ENCODE data around the gene AKT3. TPM values are rescaled to one million over a fixed set of nuclear protein-coding genes. Genes with fewer than 3 reads are reported as not detected.
A peak's percentile ranks its signal among the peaks of the same experiment; 100 is the strongest.

Gene AKT3
- total RNA-seq, 1 donor from 2014 or later, result 61.9 TPM

GRCh38 chr1:243489681-243490546, 360.1 kb downstream of the AKT3 start:
- Histone ChIP-seq H3K4me3 (no peak overlapping the region), H3K27me3 (no peaks in the 10 kb centered on the region), H3K27ac (peak overlapping the region; percentile 36), H3K36me3 (no peaks in the 10 kb centered on the region), H3K4me1 (peaks cover 2% of the 10 kb centered on the region), H3K9me3 (no peaks in the 10 kb centered on the region)
- intact Hi-C loops (cut with DNase I), result no loop called here
- DNase-seq (ENCODE audit: extremely low spot score in 2 of 2), result no peak
- TF ChIP-seq POLR2AphosphoS5 (IDR thresholded peaks at IDR 0.05; ENCODE audit: insufficient read depth in 1 of 2, low read depth in 1 of 2), result no peak
- TF ChIP-seq CTCF (IDR thresholded peaks at IDR 0.05), result no peak
- no peak for TF ChIP-seq POLR2A (IDR thresholded peaks at IDR 0.05)

- Histone ChIP-seq H3K4me3 (no peak overlapping the region), H3K27me3 (no peaks in the 10 kb centered on the region), H3K27ac (no peak overlapping the region), H3K9me3 (no peaks in the 10 kb centered on the region), H3K4me1 (no peaks in the 10 kb centered on the region), H3K36me3 (no peaks in the 10 kb centered on the region)
- intact Hi-C loops (cut with DNase I), result no loop called here
- no peak for TF ChIP-seq POLR2AphosphoS5 (IDR thresholded peaks at IDR 0.05; ENCODE audit: insufficient read depth in 1 of 2, low read depth in 1 of 2)
- TF ChIP-seq CTCF (IDR thresholded peaks at IDR 0.05), result no peak
- TF ChIP-seq POLR2A (IDR thresholded peaks at IDR 0.05), result no peak
- DNase-seq (ENCODE audit: extremely low spot score in 2 of 2), result no peak
Observed at GRCh38 chr1:243489158-243489527, 360.9 kb downstream of the AKT3 start.

GRCh38 chr1:243488459-243489157, 361.4 kb downstream of the AKT3 start:
- Histone ChIP-seq H3K36me3 (no peaks in the 10 kb centered on the region), H3K27me3 (no peaks in the 10 kb centered on the region), H3K4me1 (no peaks in the 10 kb centered on the region), H3K4me3 (peak overlapping the region in 1 of 2 donors; percentile 27), H3K9me3 (no peaks in the 10 kb centered on the region), H3K27ac (no peak overlapping the region)
- intact Hi-C loops (cut with DNase I), result no loop called here
- no peak for DNase-seq (ENCODE audit: extremely low spot score in 2 of 2)
- no peak for TF ChIP-seq CTCF (IDR thresholded peaks at IDR 0.05)
- TF ChIP-seq POLR2A (IDR thresholded peaks at IDR 0.05), result no peak
- TF ChIP-seq POLR2AphosphoS5 (IDR thresholded peaks at IDR 0.05; ENCODE audit: insufficient read depth in 1 of 2, low read depth in 1 of 2), result no peak

GRCh38 chr1:243487649-243488227, 362.3 kb downstream of the AKT3 start:
- Histone ChIP-seq H3K36me3 (no peaks in the 10 kb centered on the region), H3K9me3 (no peaks in the 10 kb centered on the region), H3K27me3 (no peaks in the 10 kb centered on the region), H3K4me3 (peak overlapping the region in 1 of 2 donors; percentile 27), H3K4me1 (peaks cover 8% of the 10 kb centered on the region), H3K27ac (no peak overlapping the region)
- intact Hi-C loops (cut with DNase I), result no loop called here
- no peak for TF ChIP-seq POLR2A (IDR thresholded peaks at IDR 0.05)
- TF ChIP-seq CTCF (IDR thresholded peaks at IDR 0.05), result no peak
- DNase-seq (ENCODE audit: extremely low spot score in 2 of 2), result no peak

Measured in vagina (tissue), 2 donors.